ENCODE measurements around the gene CPSF3. TPM values are rescaled to one million over a fixed set of nuclear protein-coding genes. Genes with fewer than 3 reads are reported as not detected.
A peak's percentile ranks its signal among the peaks of the same experiment; 100 is the strongest.
"Not testable (repeated sequence)": the region's sequence is repeated elsewhere in the genome, so short reads cannot be mapped to it uniquely, and the experiment has no call there.

Gene CPSF3
- total and polyA plus RNA-seq, 2 donors from 2014 or later = 27.3 to 27.5 TPM

- intact Hi-C loops (cut with DNase I) = no loop called here
- DNase-seq = peak in 1 of 5 donors; percentile 11
- H3K27me3 ChIP-seq (ENCODE audit: control insufficient read depth, insufficient read depth, low read length) = no peaks in the 10 kb centered on the region
- H3K4me1 ChIP-seq (ENCODE audit: control insufficient read depth in 2 of 3, insufficient read depth in 2 of 3, low read depth in 1 of 3, low read length in 3 of 3) = peaks cover 0 to 12% (median 4%) of the 10 kb centered on the region in 3 donors
- no peak overlapping the region for H3K4me3 ChIP-seq (ENCODE audit: low read length in 3 of 3)
- FAIRE-seq = no peak
- no peak overlapping the region for H3K27ac ChIP-seq (ENCODE audit: low read depth in 2 of 2, low read length in 2 of 2)
- TF ChIP-seq, protein P1, sequence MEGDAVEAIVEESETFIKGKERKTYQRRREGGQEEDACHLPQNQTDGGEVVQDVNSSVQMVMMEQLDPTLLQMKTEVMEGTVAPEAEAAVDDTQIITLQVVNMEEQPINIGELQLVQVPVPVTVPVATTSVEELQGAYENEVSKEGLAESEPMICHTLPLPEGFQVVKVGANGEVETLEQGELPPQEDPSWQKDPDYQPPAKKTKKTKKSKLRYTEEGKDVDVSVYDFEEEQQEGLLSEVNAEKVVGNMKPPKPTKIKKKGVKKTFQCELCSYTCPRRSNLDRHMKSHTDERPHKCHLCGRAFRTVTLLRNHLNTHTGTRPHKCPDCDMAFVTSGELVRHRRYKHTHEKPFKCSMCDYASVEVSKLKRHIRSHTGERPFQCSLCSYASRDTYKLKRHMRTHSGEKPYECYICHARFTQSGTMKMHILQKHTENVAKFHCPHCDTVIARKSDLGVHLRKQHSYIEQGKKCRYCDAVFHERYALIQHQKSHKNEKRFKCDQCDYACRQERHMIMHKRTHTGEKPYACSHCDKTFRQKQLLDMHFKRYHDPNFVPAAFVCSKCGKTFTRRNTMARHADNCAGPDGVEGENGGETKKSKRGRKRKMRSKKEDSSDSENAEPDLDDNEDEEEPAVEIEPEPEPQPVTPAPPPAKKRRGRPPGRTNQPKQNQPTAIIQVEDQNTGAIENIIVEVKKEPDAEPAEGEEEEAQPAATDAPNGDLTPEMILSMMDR (IDR thresholded peaks at IDR 0.05; ENCODE audit: borderline replicate concordance, extremely low read depth, insufficient read depth) = no peak
- peaks cover 0 to 25% (median 8%) of the 10 kb centered on the region in 3 donors for H3K36me3 ChIP-seq (ENCODE audit: control insufficient read depth in 2 of 3, insufficient read depth in 3 of 3, low read length in 3 of 3)
- H3K9ac ChIP-seq (ENCODE audit: low read length in 3 of 3) = no peak overlapping the region
- H3K9me3 ChIP-seq (ENCODE audit: control insufficient read depth in 2 of 3, insufficient read depth in 1 of 3, low read length in 3 of 3) = no peaks in the 10 kb centered on the region
These were observed 26.3 kb upstream of the CPSF3 start for GRCh38 chr2:9397201-9397600.

- H3K9me3 ChIP-seq (ENCODE audit: control insufficient read depth in 2 of 3, insufficient read depth in 1 of 3, low read length in 3 of 3); H3K27ac ChIP-seq (ENCODE audit: low read depth in 2 of 2, low read length in 2 of 2); intact Hi-C loops (cut with DNase I); H3K9ac ChIP-seq (ENCODE audit: low read length in 3 of 3); H3K4me3 ChIP-seq (ENCODE audit: low read length in 3 of 3); H3K4me1 ChIP-seq (ENCODE audit: control insufficient read depth in 2 of 3, insufficient read depth in 2 of 3, low read depth in 1 of 3, low read length in 3 of 3); FAIRE-seq; H3K27me3 ChIP-seq (ENCODE audit: control insufficient read depth, insufficient read depth, low read length): not testable (repeated sequence)
- peaks cover 0 to 31% (median 11%) of the 10 kb centered on the region in 3 donors for H3K36me3 ChIP-seq (ENCODE audit: control insufficient read depth in 2 of 3, insufficient read depth in 3 of 3, low read length in 3 of 3)
- peak in 1 of 5 donors; percentile 27 for DNase-seq
These were observed 25.2 kb upstream of the CPSF3 start for GRCh38 chr2:9398251-9398650.

DNA sequence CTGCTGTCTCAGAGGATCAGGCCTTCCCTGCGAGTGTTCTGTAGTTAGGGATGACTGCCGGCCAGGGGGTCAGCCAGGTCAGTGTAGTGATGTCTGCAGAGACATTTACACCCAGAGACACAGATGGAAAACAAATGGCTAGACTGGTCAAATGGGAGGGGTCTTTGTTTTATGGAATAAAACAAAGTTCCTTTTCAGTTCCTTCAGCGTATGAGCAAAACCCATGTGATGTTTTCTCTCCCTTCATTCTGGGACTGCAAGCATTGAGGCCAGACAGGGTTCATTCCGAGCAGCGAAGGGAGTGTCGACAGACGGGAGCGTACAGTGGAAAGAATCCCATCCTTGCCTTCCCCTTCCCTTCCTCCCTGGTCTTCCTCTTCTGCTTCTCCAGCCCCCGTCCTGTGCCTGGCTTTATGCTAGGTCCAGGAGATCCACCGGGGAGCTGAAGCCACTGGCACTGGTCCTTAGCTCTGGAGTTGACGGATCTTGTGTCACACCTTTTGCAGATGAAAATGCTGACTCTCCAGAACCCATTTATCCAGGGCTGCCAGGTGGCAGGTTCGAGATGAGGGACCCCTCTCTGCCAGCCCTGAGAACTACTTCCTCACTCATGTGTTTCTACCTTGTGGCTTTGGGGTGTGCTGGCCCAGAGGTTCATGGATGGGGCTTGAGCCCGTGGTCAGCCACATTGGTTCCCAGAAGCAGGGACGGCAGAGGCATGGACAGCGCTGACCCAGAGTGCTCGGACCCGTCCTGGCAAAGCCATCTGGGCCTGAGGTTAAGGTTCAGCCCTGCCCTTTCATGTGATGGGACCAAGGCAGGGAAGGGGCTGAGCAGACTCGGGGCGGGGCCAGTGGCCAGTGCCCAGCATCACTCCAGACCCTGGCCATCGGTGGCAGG, 24.3 kb upstream of the CPSF3 start:
- peaks cover 0 to 9% (median 6%) of the 10 kb centered on the region in 3 donors for H3K4me1 ChIP-seq (ENCODE audit: control insufficient read depth in 2 of 3, insufficient read depth in 2 of 3, low read depth in 1 of 3, low read length in 3 of 3)
- H3K27me3 ChIP-seq (ENCODE audit: control insufficient read depth, insufficient read depth, low read length) = no peaks in the 10 kb centered on the region
- no peak overlapping the region for H3K4me3 ChIP-seq (ENCODE audit: low read length in 3 of 3)
- DNase-seq (peak; percentile 38 to 88 (median 53)), FAIRE-seq (no peak)
- TF ChIP-seq, protein P1 (IDR thresholded peaks at IDR 0.05; ENCODE audit: borderline replicate concordance, extremely low read depth, insufficient read depth) = no peak
- H3K9ac ChIP-seq (ENCODE audit: low read length in 3 of 3) = no peak overlapping the region
- H3K9me3 ChIP-seq (ENCODE audit: control insufficient read depth in 2 of 3, insufficient read depth in 1 of 3, low read length in 3 of 3) = no peaks in the 10 kb centered on the region
- intact Hi-C loops (cut with DNase I) = no loop called here
- peak overlapping the region in 1 of 2 donors; percentile 18 for H3K27ac ChIP-seq (ENCODE audit: low read depth in 2 of 2, low read length in 2 of 2)
- peaks cover 0 to 26% (median 11%) of the 10 kb centered on the region in 3 donors for H3K36me3 ChIP-seq (ENCODE audit: control insufficient read depth in 2 of 3, insufficient read depth in 3 of 3, low read length in 3 of 3)

- TF ChIP-seq, protein P1 (IDR thresholded peaks at IDR 0.05; ENCODE audit: borderline replicate concordance, extremely low read depth, insufficient read depth) = no peak
- DNase-seq (peak in 2 of 5 donors; percentile 19 to 45), FAIRE-seq (no peak)
- H3K9ac ChIP-seq (ENCODE audit: low read length in 3 of 3) = no peak overlapping the region
- intact Hi-C loops (cut with DNase I) = no loop called here
- no peaks in the 10 kb centered on the region for H3K9me3 ChIP-seq (ENCODE audit: control insufficient read depth in 2 of 3, insufficient read depth in 1 of 3, low read length in 3 of 3)
- H3K36me3 ChIP-seq (ENCODE audit: control insufficient read depth in 2 of 3, insufficient read depth in 3 of 3, low read length in 3 of 3) = peaks cover 0 to 17% (median 11%) of the 10 kb centered on the region in 3 donors
- H3K4me3 ChIP-seq (ENCODE audit: low read length in 3 of 3) = no peak overlapping the region
- H3K4me1 ChIP-seq (ENCODE audit: control insufficient read depth in 2 of 3, insufficient read depth in 2 of 3, low read depth in 1 of 3, low read length in 3 of 3) = peaks cover 0 to 9% (median 6%) of the 10 kb centered on the region in 3 donors
- no peaks in the 10 kb centered on the region for H3K27me3 ChIP-seq (ENCODE audit: control insufficient read depth, insufficient read depth, low read length)
- no peak overlapping the region for H3K27ac ChIP-seq (ENCODE audit: low read depth in 2 of 2, low read length in 2 of 2)
These were observed 23.0 kb upstream of the CPSF3 start for GRCh38 chr2:9400268-9401058.
